AG04449 (cell line): ENCODE results near the gene TMEM100.

Source experiments
- CTCF ChIA-PET: fragments of 350-600 bp; formaldehyde crosslinking; extraction: SDS; loops from one replicate; lab custom pipeline; 2021; ENCODE audit warnings: antibody characterized with exemption; lab: Yijun Ruan, JAX
- POLR2A ChIA-PET: fragments of 400-600, 350-600 bp; formaldehyde crosslinking; extraction: SDS; loops from one replicate; lab custom pipeline; 2020; ENCODE audit warnings: antibody characterized with exemption, inconsistent platforms; lab: Yijun Ruan, JAX
- DNase-seq: peaks from one replicate; pipeline ENCODE4 v3.0.0-alpha.2; 2010; ENCODE audit warnings: low read depth, low spot score
- H3K4me3 ChIP-seq: 2 replicates; pipeline ENCODE4 v1.5.1; 2011; ENCODE audit warnings: low read depth, mild to moderate bottlenecking, control low read depth, low read length
- CTCF ChIP-seq: IDR thresholded peaks from one replicate; pipeline ENCODE4 v1.5.1; 2011; ENCODE audit warnings: mild to moderate bottlenecking, moderate library complexity, low read length, control low read depth, inconsistent platforms; ENCODE audit not compliant: insufficient read depth; ENCODE audit errors: missing control alignments

The TMEM100 gene

GRCh38 chr17:55722742-55723487, at the start of gene TMEM100:
Gene TMEM100 (minus strand): TSS chr17:55722864. CDS start chr17:55721070, 1,794 bp downstream.
- TF ChIP-seq CTCF: no peak
- DNase-seq: no peak
- POLR2A ChIA-PET: interaction anchor here (0.7 to 1.3 kb wide), 2 partner anchors 9 to 46 kb away, joined by 3 to 5 read pairs; no protein-coding TSS in a partner anchor
- CTCF ChIA-PET: interaction anchor here (1.1 to 13.8 kb wide), 6 partner anchors 10 to 196 kb away, joined by 4 to 184 read pairs (median 39); no protein-coding TSS in a partner anchor
- H3K4me3 ChIP-seq: peak within 1 kb of the TSS; percentile 41

- ChIA-PET POLR2A (no interaction called here), CTCF (interaction anchor here (1.6 to 7.8 kb wide), 10 partner anchors 10 to 243 kb away, joined by 4 to 199 read pairs (median 30); partner anchors contain the start of genes PCTP and TMEM100)
- no peak for TF ChIP-seq CTCF
- no peak overlapping the region for H3K4me3 ChIP-seq
- no peak for DNase-seq
These were observed 49.4 kb upstream of the TMEM100 start for GRCh38 chr17:55772086-55772485.

GRCh38 chr17:55770196-55770870, 47.7 kb upstream of the TMEM100 start:
- peak; percentile 23 for TF ChIP-seq CTCF
- POLR2A ChIA-PET: interaction anchor here (2.2 kb wide), 1 partner anchor 19 kb away, joined by 10 read pairs; the partner anchor contains the start of gene PCTP
- CTCF ChIA-PET: interaction anchor here (0.6 to 7.8 kb wide), 31 partner anchors 8 to 946 kb away, joined by 3 to 199 read pairs (median 4); partner anchors contain the start of genes PCTP and TMEM100
- DNase-seq: peak; percentile 4
- no peak overlapping the region for H3K4me3 ChIP-seq

- ChIA-PET CTCF (interaction anchor here (0.7 to 7.8 kb wide), 18 partner anchors 8 to 822 kb away, joined by 3 to 199 read pairs (median 10); partner anchors contain the start of genes PCTP and TMEM100), POLR2A (interaction anchor here (0.7 to 2.2 kb wide), 2 partner anchors 18 to 47 kb away, joined by 3 to 10 read pairs; partner anchors contain the start of genes PCTP and TMEM100)
- DNase-seq: peak; percentile 59
- no peak overlapping the region for H3K4me3 ChIP-seq
- no peak for TF ChIP-seq CTCF
These were observed 46.9 kb upstream of the TMEM100 start for GRCh38 chr17:55769625-55770000.

- TF ChIP-seq CTCF: no peak
- POLR2A ChIA-PET: interaction anchor here (0.7 to 2.2 kb wide), 2 partner anchors 18 to 46 kb away, joined by 3 to 10 read pairs; partner anchors contain the start of genes PCTP and TMEM100
- CTCF ChIA-PET: interaction anchor here (0.7 to 7.8 kb wide), 12 partner anchors 9 to 823 kb away, joined by 3 to 199 read pairs (median 18); partner anchors contain the start of genes PCTP and TMEM100
- H3K4me3 ChIP-seq: no peak overlapping the region
- DNase-seq: no peak
These were observed 46.4 kb upstream of the TMEM100 start for GRCh38 chr17:55768936-55769624.
